Heart left ventricle (tissue), 16 donors: ENCODE measurements around the gene CENPVL3. TPM values are rescaled to one million over a fixed set of nuclear protein-coding genes. Genes with fewer than 3 reads are reported as not detected.

Experiments used
- ATAC-seq, 4 donors: fragments of 200-7000 bp; cut with Tn5 transposase; one replicate each; pipeline ENCODE4 v1.9.1; 2020 to 2022; ENCODE audit warnings: moderate library complexity in 4 of 4, mild to moderate bottlenecking in 3 of 4, moderate number of reproducible peaks in 1 of 4
- DNase-seq, 5 donors: peaks; one replicate each; pipeline ENCODE4 v3.0.0-alpha.2; 2020
- H3K27ac ChIP-seq, 12 donors: fragments of 200-600 bp; sonication (generic) in 4 of 12; one replicate each; pipeline versions ENCODE4 v1.5.0 to v1.8.0; 2016 to 2022; ENCODE audit warnings: mild to moderate bottlenecking in 2 of 12
- H3K27me3 ChIP-seq, 9 donors: fragments of 200-600 bp; sonication (generic) in 2 of 9; one replicate each; pipeline versions ENCODE4 v1.5.1 to v1.8.0; 2016 to 2022; ENCODE audit warnings: mild to moderate bottlenecking in 3 of 9
- H3K36me3 ChIP-seq, 9 donors: fragments of 200-600 bp; sonication (generic) in 2 of 9; one replicate each; pipeline versions ENCODE4 v1.5.0 to v1.8.0; 2018 to 2022; ENCODE audit warnings: mild to moderate bottlenecking in 2 of 9
- H3K4me1 ChIP-seq, 12 donors: fragments of 200-600 bp; sonication (generic) in 4 of 12; one replicate each; pipeline versions ENCODE4 v1.5.0 to v1.8.0; 2016 to 2022; ENCODE audit warnings: mild to moderate bottlenecking in 3 of 12
- H3K4me3 ChIP-seq, 12 donors: fragments of 200-600 bp; sonication (generic) in 4 of 12; one replicate each; pipeline versions ENCODE4 v1.5.0 to v1.8.0; 2017 to 2022; ENCODE audit warnings: mild to moderate bottlenecking in 9 of 12, moderate library complexity in 4 of 12
- H3K9me3 ChIP-seq, 12 donors: fragments of 200-600 bp; sonication (generic) in 4 of 12; one replicate each; pipeline versions ENCODE4 v1.5.0 to v1.8.0; 2016 to 2022; ENCODE audit warnings: mild to moderate bottlenecking in 1 of 12
- POLR2A ChIP-seq, 2 donors: fragments of 450-650 bp; IDR thresholded peaks; one replicate each; pipeline ENCODE4 v1.6.1; 2017; ENCODE audit warnings: antibody characterized with exemption in 2 of 2, mild to moderate bottlenecking in 2 of 2, moderate library complexity in 2 of 2
- WGBS, 4 donors: extraction: QIAGEN DNeasy Blood & Tissue Kit in 2 of 4; methylation state at CpG; one replicate each; pipeline versions ENCODE4 v1.1.5 to v1.1.7; 2013 to 2018; 5-methylcytosine and 5-hydroxymethylcytosine counted together
- intact Hi-C, 10 donors: fragments of 100-400 bp; cut with DNase I; formaldehyde crosslinking; loops; one replicate each; pipeline versions ENCODE4 v1.11.1 to v1.14.2; 2022
- polyA plus RNA-seq, 2 donors: library from polyadenylated mRNA; stranded (reverse); fragments of 200-250 nt; gene quantifications; one replicate each; pipeline ENCODE4 v1.2.3, GENCODE V29; 2013
- total RNA-seq, 9 donors: library from RNA; depleted of rRNA in 2 of 9; stranded (reverse); fragments of >200 nt in 2 of 9; fragmentation: NEBNext Ultra II Directional in 3 of 9; extraction: Animal tissue kit (Norgen Biotek cat#: 25700) in 3 of 9; gene quantifications; one replicate each; pipeline versions ENCODE4 v1.1.0 to v1.2.4, GENCODE V29; 2016 to 2023
- TF ChIP-seq, protein P1 (sequence below), 12 donors: fragments of 200-600 bp; sonication (generic) in 4 of 12; IDR thresholded peaks; one replicate each; pipeline versions ENCODE4 v1.5.0 to v1.8.0; 2018 to 2022; ENCODE audit warnings: antibody characterized with exemption in 12 of 12, mild to moderate bottlenecking in 5 of 12
- donor health status: ischemic (EF 13 %, LVEDD 7.1; RV severe dilation, severe dysfunction).
- donor health status: healthy with polysubstance abuse.
- donor health status: DM: no; HTN: yes; CAD: no.
- donor health status: DM: no; HTN: no; CAD: no.
- donor health status: ischemic (EF 25% LVEDD 6.9; RV normal size, moderate dysfunction).
- donor health status: ischemic (EF 25% LVEDD 5.7; RV mildly dilated, moderate dysfunction).
- donor health status: healthy.
- donor health status: DM: yes; HTN: yes; CAD: no.
- donor health status: ischemic (EF 35%, LVEDD 5.7; RV mildly dilated, moderate dysfunction).
- donor health status: nonischemic (EF 11% LVEDD 7.7; RV severe dilation, severe dysfunction).
- donor health status: DM: yes; HTN: yes; CAD: no.
- donor health status: PGD.
- donor health status: ischemic (EF 29% LVEDD 5.4; RV normal size, mild dysfunction).
- donor health status: nonischemic (EF 23%, LVEDD 6.1; RV moderate dilation, normal function).

CENPVL3 gene
- total and polyA plus RNA-seq, 11 donors, result not detected

DNA sequence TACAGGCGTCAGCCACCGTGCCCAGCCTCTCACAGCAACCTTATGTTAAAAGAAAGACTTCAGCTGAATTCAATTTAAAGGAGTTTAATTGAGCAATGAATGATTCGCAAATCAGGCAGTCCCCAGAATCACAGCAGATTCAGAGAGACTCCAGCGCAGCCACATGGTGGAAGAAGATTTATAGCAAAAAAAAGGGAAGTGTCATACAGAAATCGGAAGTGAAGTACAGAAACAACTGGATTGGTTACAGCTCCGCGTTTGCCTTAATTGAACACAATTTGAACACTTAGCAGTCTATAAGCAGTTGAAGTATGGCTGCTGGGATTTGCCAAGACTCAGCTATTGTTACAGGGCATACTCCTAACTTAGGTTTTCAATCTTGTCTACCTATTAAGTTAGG is 19.8 kb downstream of the CENPVL3 start:
- ATAC-seq (no peak), DNase-seq (no peak)
- TF ChIP-seq, protein P1, sequence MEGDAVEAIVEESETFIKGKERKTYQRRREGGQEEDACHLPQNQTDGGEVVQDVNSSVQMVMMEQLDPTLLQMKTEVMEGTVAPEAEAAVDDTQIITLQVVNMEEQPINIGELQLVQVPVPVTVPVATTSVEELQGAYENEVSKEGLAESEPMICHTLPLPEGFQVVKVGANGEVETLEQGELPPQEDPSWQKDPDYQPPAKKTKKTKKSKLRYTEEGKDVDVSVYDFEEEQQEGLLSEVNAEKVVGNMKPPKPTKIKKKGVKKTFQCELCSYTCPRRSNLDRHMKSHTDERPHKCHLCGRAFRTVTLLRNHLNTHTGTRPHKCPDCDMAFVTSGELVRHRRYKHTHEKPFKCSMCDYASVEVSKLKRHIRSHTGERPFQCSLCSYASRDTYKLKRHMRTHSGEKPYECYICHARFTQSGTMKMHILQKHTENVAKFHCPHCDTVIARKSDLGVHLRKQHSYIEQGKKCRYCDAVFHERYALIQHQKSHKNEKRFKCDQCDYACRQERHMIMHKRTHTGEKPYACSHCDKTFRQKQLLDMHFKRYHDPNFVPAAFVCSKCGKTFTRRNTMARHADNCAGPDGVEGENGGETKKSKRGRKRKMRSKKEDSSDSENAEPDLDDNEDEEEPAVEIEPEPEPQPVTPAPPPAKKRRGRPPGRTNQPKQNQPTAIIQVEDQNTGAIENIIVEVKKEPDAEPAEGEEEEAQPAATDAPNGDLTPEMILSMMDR (IDR thresholded peaks at IDR 0.05), result no peak
- no peak for TF ChIP-seq POLR2A (IDR thresholded peaks at IDR 0.05)
- H3K36me3 ChIP-seq, result no peaks in the 10 kb centered on the region
- no peaks in the 10 kb centered on the region for H3K4me1 ChIP-seq
- intact Hi-C loops, result no loop called here
- 67 to 82% (median 74%) methylated on average over 7 of the region's 7 CpGs for whole genome bisulfite sequencing, 4 donors
- H3K9me3 ChIP-seq, result no peaks in the 10 kb centered on the region
- H3K27me3 ChIP-seq, result peaks cover 0 to 22% (median 0%) of the 10 kb centered on the region in 9 donors
- H3K4me3 ChIP-seq, result no peak overlapping the region
- H3K27ac ChIP-seq, result no peak overlapping the region

DNA sequence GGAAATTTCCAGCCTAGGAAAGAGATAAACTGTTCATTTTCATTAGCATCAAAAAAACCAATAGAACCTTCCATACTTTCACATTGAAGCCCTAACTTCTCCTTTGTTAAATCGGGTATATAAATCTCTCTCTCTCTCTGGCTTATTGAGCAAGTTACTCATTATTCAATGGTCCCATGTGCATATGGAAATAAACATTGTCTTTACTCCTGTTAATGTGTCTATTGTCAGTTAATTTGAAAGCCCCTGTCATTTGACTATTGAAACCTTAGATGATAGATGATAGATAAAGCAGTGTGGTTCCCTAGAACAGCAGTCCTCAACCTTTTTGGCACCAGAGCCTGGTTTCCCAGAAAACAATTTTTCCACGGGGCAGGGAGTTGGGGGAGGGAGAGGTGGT is 46.8 kb downstream of the CENPVL3 start:
- no peak for TF ChIP-seq POLR2A (IDR thresholded peaks at IDR 0.05)
- TF ChIP-seq, protein P1 (IDR thresholded peaks at IDR 0.05), result no peak
- no peak overlapping the region for H3K4me3 ChIP-seq
- peaks cover 0 to 33% (median 0%) of the 10 kb centered on the region in 9 donors for H3K27me3 ChIP-seq
- H3K9me3 ChIP-seq, result no peaks in the 10 kb centered on the region
- no peaks in the 10 kb centered on the region for H3K36me3 ChIP-seq
- WGBS, 4 donors, result 45 to 54% (median 48%) methylated on average over 2 of the region's 2 CpGs
- no peaks in the 10 kb centered on the region for H3K4me1 ChIP-seq
- intact Hi-C loops, result no loop called here
- no peak for DNase-seq
- no peak for ATAC-seq
- no peak overlapping the region for H3K27ac ChIP-seq

DNA sequence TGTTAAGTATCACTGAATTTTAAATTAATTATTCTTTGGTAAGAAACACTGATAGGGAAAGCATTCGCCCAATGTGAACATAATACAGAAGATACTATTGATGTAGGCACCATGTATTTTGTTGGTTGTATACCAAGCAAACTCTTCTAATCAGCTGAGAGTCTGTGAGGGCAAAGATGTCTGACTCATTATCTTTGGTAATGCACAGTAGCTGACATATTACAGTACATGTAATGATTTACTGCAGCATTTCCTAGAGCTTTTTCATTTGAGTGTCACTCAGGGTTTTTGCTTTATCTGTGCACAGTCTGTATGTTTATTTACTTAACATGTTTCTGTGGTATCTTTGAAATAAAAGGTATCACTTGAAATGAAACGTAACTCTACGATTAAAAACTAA is 49.2 kb downstream of the CENPVL3 start:
- Histone ChIP-seq H3K36me3 (no peaks in the 10 kb centered on the region), H3K27ac (no peak overlapping the region), H3K27me3 (peaks cover 0 to 29% (median 0%) of the 10 kb centered on the region in 9 donors), H3K4me3 (no peak overlapping the region), H3K9me3 (no peaks in the 10 kb centered on the region), H3K4me1 (no peaks in the 10 kb centered on the region)
- ATAC-seq (no peak), DNase-seq (no peak)
- WGBS, 4 donors, result 75 to 87% (median 81%) methylated on average over 3 of the region's 3 CpGs
- TF ChIP-seq POLR2A (IDR thresholded peaks at IDR 0.05), result no peak
- TF ChIP-seq, protein P1 (IDR thresholded peaks at IDR 0.05), result no peak
- intact Hi-C loops, result no loop called here

DNA sequence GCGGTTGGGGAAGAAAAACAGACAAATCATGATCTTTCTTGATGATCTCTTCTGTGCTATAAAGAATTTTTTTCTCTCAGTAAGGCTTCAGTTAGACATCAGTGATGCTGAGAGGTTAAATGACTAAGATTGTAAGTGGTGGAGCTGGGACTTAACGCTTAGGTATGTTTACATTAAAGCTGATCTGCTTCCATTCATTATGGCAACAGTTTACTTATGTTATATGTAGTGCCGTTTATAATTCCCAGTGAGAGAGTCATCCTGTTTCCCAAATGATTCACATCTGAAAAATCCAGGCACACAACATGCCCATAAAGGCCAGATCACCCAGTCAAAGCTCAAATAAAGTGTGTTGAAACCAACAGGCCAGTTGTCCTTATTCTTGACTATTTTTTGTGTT is 50.1 kb downstream of the CENPVL3 start:
- intact Hi-C loops, result no loop called here
- Histone ChIP-seq H3K4me3 (no peak overlapping the region), H3K9me3 (peaks cover 0 to 4% (median 0%) of the 10 kb centered on the region in 12 donors), H3K36me3 (no peaks in the 10 kb centered on the region), H3K4me1 (no peaks in the 10 kb centered on the region), H3K27me3 (peaks cover 0 to 26% (median 0%) of the 10 kb centered on the region in 9 donors), H3K27ac (no peak overlapping the region)
- TF ChIP-seq, protein P1 (IDR thresholded peaks at IDR 0.05), result no peak
- TF ChIP-seq POLR2A (IDR thresholded peaks at IDR 0.05), result no peak
- 56 to 79% (median 65%) methylated on average over 3 of the region's 3 CpGs for WGBS, 4 donors
- no peak for DNase-seq
- ATAC-seq, result no peak

Other genes starting within 250 kb of the CENPVL3 start
- under 1 TPM in 4 of 9 donors, not detected in 5; 0.11 to 0.32 (median 0.15) TPM for gene NUDT11, start 122.3 kb downstream of the CENPVL3 start, total RNA-seq
- gene NUDT11, start 122.3 kb downstream of the CENPVL3 start, polyA plus RNA-seq, result under 1 TPM; 0.08 to 0.14 TPM
- gene CENPVL2, start 63.9 kb upstream of the CENPVL3 start, total RNA-seq, result not detected
- gene CENPVL2, start 63.9 kb upstream of the CENPVL3 start, polyA plus RNA-seq, result not detected
- gene CENPVL1, start 91.6 kb upstream of the CENPVL3 start, total RNA-seq, result not detected
- gene CENPVL1, start 91.6 kb upstream of the CENPVL3 start, polyA plus RNA-seq, result not detected
- gene GSPT2, start 124.5 kb upstream of the CENPVL3 start, total RNA-seq, result 10 to 100 TPM in 3 of 9 donors, 1 to 10 TPM in 6; 5.8 to 11.8 (median 9.3) TPM
- gene GSPT2, start 124.5 kb upstream of the CENPVL3 start, polyA plus RNA-seq, result 1 to 10 TPM; 2.8 to 7.3 TPM